Ascending aorta (tissue), 2 donors: ENCODE results near the gene IRAK3. TPM values are rescaled to one million over a fixed set of nuclear protein-coding genes. Genes with fewer than 3 reads are reported as not detected.

Source experiments
- DNase-seq, 2 donors: peaks; one replicate each; pipeline ENCODE4 v3.0.0-alpha.2; 2019; ENCODE audit warnings: low spot score in 2 of 2
- H3K27ac ChIP-seq, 2 donors: fragments of 200-600 bp; sonication (generic); one replicate each; pipeline ENCODE4 v1.5.1; 2016 to 2017; ENCODE audit warnings: mild to moderate bottlenecking in 1 of 2
- H3K27me3 ChIP-seq: fragments of 200-600 bp; sonication (generic); one replicate; pipeline ENCODE4 v1.5.1; 2017
- H3K36me3 ChIP-seq, 2 donors: fragments of 200-600 bp; sonication (generic); one replicate each; pipeline ENCODE4 v1.5.1; 2016
- H3K4me1 ChIP-seq, 2 donors: fragments of 200-600 bp; sonication (generic); one replicate each; pipeline ENCODE4 v1.5.1; 2016 to 2017; ENCODE audit warnings: mild to moderate bottlenecking in 1 of 2
- H3K4me3 ChIP-seq, 2 donors: fragments of 200-600 bp; sonication (generic); one replicate each; pipeline ENCODE4 v1.5.1; 2016 to 2017; ENCODE audit warnings: mild to moderate bottlenecking in 1 of 2
- H3K9me3 ChIP-seq, 2 donors: fragments of 200-600 bp; sonication (generic); one replicate each; pipeline ENCODE4 v1.5.1; 2016
- CTCF ChIP-seq, 3 experiments: fragments of 200-600 bp in 2 of 3; fragments of 450-650 bp in 1 of 3; sonication (generic) in 2 of 3; IDR thresholded peaks; one replicate each; pipeline ENCODE4 v1.5.1; 2016 to 2019; ENCODE audit warnings: antibody characterized with exemption in 3 of 3, mild to moderate bottlenecking in 1 of 3, moderate library complexity in 1 of 3
- intact Hi-C: fragments of 100-400 bp; cut with DNase I; formaldehyde crosslinking; loops from one replicate; pipeline ENCODE4 v1.15.1; 2023
- total RNA-seq: library from RNA; depleted of rRNA; stranded (reverse); fragments of >200 nt; gene quantifications from one replicate; pipeline ENCODE4 v1.1.0, GENCODE V29; 2016

The IRAK3 gene
- total RNA-seq, 1 donor from 2014 or later: 35.9 TPM

DNA sequence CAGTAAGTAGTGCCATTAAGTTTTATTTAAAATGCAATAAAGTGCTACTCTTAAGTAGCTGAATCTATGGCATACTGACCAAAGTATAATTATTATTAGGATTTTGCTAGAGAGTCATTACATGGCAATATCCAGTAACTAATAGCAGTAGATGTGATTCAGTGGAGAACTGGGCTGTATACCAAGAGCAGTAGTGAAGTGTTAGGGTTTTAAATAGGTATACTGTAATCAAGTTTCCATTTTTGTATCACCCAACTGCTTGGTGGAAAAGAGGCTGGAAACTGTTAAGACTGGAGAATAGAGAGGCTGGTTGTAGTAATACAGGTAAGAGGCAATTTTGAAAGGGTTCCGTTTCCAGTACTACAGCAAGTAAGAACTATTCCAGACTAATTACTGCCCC is 45.1 kb upstream of the IRAK3 start:
- no peaks in the 10 kb centered on the region for H3K27me3 ChIP-seq
- H3K9me3 ChIP-seq: peaks cover 11 to 21% of the 10 kb centered on the region in 2 donors
- DNase-seq: no peak
- no peaks in the 10 kb centered on the region for H3K4me1 ChIP-seq
- no peak for TF ChIP-seq CTCF (IDR thresholded peaks at IDR 0.05)
- H3K27ac ChIP-seq: no peak overlapping the region
- peaks cover 13 to 45% of the 10 kb centered on the region in 2 donors for H3K36me3 ChIP-seq
- intact Hi-C loops: no loop called here
- no peak overlapping the region for H3K4me3 ChIP-seq

GRCh38 chr12:66144791-66145754 is 43.9 kb upstream of the IRAK3 start:
- H3K36me3 ChIP-seq: peaks cover 8 to 37% of the 10 kb centered on the region in 2 donors
- peaks cover 11 to 21% of the 10 kb centered on the region in 2 donors for H3K9me3 ChIP-seq
- H3K4me1 ChIP-seq: no peaks in the 10 kb centered on the region
- H3K27ac ChIP-seq: peak overlapping the region; percentile 7 to 41
- intact Hi-C loops: no loop called here
- DNase-seq: no peak
- H3K27me3 ChIP-seq: no peaks in the 10 kb centered on the region
- H3K4me3 ChIP-seq: no peak overlapping the region
- TF ChIP-seq CTCF (IDR thresholded peaks at IDR 0.05): peak; percentile 29 to 38 (median 33)

GRCh38 chr12:66149702-66150398 is 39.2 kb upstream of the IRAK3 start:
- no peak for TF ChIP-seq CTCF (IDR thresholded peaks at IDR 0.05)
- Histone ChIP-seq H3K4me3 (no peak overlapping the region), H3K4me1 (no peaks in the 10 kb centered on the region), H3K9me3 (no peaks in the 10 kb centered on the region), H3K27me3 (no peaks in the 10 kb centered on the region), H3K27ac (no peak overlapping the region), H3K36me3 (peaks cover 3 to 22% of the 10 kb centered on the region in 2 donors)
- intact Hi-C loops: no loop called here
- DNase-seq: no peak

DNA sequence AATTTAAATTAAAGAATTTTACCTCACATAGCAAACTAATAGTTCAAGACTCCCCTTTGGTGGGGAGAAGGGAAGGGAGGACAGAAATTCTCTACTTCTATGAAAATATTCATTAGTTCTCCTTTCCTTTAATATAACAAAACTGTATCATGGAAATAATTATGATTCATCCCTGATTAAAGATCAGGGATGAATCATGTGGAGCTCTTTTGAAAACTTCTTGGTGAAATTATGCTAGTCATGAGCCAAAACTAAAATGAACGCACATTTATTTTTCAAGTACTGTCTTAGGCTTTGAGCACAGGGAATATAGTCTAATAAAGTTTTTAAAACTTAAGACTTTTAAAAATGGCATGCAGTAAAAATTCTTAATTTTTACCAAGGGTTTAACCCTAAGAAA is 36.3 kb upstream of the IRAK3 start:
- no peaks in the 10 kb centered on the region for H3K4me1 ChIP-seq
- no peaks in the 10 kb centered on the region for H3K27me3 ChIP-seq
- H3K36me3 ChIP-seq: peaks cover 3 to 22% of the 10 kb centered on the region in 2 donors
- H3K4me3 ChIP-seq: no peak overlapping the region
- no peak for DNase-seq
- no peaks in the 10 kb centered on the region for H3K9me3 ChIP-seq
- H3K27ac ChIP-seq: no peak overlapping the region
- no peak for TF ChIP-seq CTCF (IDR thresholded peaks at IDR 0.05)
- intact Hi-C loops: no loop called here

GRCh38 chr12:66154776-66155175 is 34.2 kb upstream of the IRAK3 start:
- intact Hi-C loops: no loop called here
- no peak for DNase-seq
- H3K27ac ChIP-seq: no peak overlapping the region
- H3K4me3 ChIP-seq: no peak overlapping the region
- no peaks in the 10 kb centered on the region for H3K4me1 ChIP-seq
- no peaks in the 10 kb centered on the region for H3K9me3 ChIP-seq
- no peak for TF ChIP-seq CTCF (IDR thresholded peaks at IDR 0.05)
- no peaks in the 10 kb centered on the region for H3K27me3 ChIP-seq
- H3K36me3 ChIP-seq: peaks cover 3 to 21% of the 10 kb centered on the region in 2 donors
